ENCODE results near the gene RAD9A.

Gene RAD9A

DNA sequence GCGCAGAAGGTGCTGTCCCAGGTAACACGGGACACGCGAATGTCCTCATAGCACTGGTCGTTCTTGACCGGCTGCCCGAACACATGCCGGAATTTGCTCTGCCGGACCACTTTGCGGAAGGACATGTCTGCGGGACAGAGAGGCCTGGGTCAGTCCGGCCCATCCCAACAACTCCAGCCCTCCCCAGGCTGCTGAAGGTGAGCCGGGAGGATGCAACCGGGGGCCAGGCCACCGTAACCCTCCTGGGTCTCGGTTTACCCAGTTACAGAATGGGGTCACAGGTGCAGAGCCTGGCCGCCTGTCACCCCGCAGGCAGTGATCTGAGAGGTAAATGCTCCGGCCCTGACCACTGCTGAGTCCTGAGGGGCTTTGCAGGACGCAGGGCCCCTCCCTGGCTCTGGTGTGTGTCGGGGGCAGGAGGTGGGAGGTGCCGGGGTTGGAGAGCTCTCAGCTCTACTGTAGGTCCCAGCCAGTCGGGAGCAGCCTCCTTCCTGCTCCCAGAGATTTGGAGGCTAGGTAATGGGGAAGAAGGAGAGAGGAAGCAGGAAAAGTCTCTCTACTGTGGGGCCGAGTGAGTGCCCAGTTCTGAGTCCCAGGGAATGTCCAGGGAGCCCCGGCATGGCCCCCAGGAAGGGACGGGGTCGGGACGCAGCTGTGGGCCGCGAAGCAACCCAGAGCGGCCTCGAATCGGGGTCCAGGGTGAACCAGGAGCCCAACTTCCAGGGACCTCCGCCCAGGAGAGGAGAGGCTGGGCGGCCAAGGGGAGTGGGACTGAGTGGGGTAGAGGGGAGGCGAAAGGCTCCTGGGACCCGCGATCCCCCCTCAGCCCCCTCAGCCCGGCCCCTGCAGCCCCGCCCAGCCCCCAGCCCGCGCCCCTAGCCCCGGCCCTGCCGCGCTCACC, 51.0 kb downstream of the RAD9A start:
- DNase-seq: no peak

DNA sequence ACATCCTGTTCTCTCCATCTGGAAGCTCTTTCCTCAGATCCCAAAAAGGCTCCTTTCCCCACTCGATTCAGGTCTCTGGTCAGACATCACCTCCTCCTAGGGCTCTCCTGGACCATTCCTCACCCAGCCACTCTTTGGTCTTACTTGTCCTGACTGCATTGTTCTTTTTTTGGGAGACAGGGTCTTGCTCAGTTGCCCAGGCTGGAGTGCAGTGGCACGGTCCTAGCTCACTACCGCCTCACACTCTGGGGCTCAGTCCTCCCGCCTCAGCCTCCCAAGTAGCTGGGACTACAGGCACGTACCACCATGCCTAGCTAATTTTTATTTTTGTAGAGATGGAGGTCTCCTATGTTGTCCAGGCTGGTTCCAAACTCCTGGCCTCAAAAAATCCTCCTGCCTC, 53.7 kb downstream of the RAD9A start:
- no peak for DNase-seq
